H9 (cell line): ENCODE measurements around the gene CDC20. TPM values are rescaled to one million over a fixed set of nuclear protein-coding genes. Genes with fewer than 3 reads are reported as not detected.

ENCODE experiments used
- DNase-seq: peaks from one replicate; pipeline ENCODE4 v3.0.0-alpha.2; 2017
- H2AFZ ChIP-seq: one replicate; pipeline ENCODE4 v1.6.1; 2013; ENCODE audit warnings: mild to moderate bottlenecking, low read length, control low read depth, moderate library complexity
- H2AK5ac ChIP-seq: 2 replicates; pipeline ENCODE4 v1.6.1; 2013; ENCODE audit warnings: low read length, control low read depth, mixed read lengths; ENCODE audit not compliant: insufficient read length
- H2BK120ac ChIP-seq: one replicate; pipeline ENCODE4 v1.6.1; 2013; ENCODE audit warnings: low read depth, mild to moderate bottlenecking, low read length, control low read depth, inconsistent platforms; ENCODE audit not compliant: poor library complexity, severe bottlenecking
- H2BK12ac ChIP-seq: 2 replicates; pipeline ENCODE4 v1.6.1; 2013; ENCODE audit warnings: low read length, control low read depth, mixed read lengths, low read depth; ENCODE audit not compliant: insufficient read length
- H2BK15ac ChIP-seq: 2 replicates; pipeline ENCODE4 v1.6.1; 2013; ENCODE audit warnings: low read depth, low read length, control low read depth
- H2BK20ac ChIP-seq: one replicate; pipeline ENCODE4 v1.6.1; 2013; ENCODE audit warnings: low read depth, mild to moderate bottlenecking, low read length, control low read depth, inconsistent platforms; ENCODE audit not compliant: poor library complexity, severe bottlenecking
- H2BK5ac ChIP-seq: 2 replicates; pipeline ENCODE4 v1.6.1; 2013; ENCODE audit warnings: low read length, control low read depth, mixed read lengths; ENCODE audit not compliant: insufficient read length
- H3K14ac ChIP-seq: 2 replicates; pipeline ENCODE4 v1.6.1; 2013; ENCODE audit warnings: low read length, control low read depth; ENCODE audit not compliant: insufficient read depth
- H3K18ac ChIP-seq: 2 replicates; pipeline ENCODE4 v1.6.1; 2013; ENCODE audit warnings: low read depth, mild to moderate bottlenecking, mixed read lengths, low read length, control low read depth; ENCODE audit not compliant: insufficient read length
- H3K23ac ChIP-seq: 2 replicates; pipeline ENCODE4 v1.6.1; 2013; ENCODE audit warnings: low read length, control low read depth, mixed read lengths, low read depth; ENCODE audit not compliant: insufficient read length
- H3K23me2 ChIP-seq: 2 replicates; pipeline ENCODE4 v1.6.1; 2013; ENCODE audit warnings: low read depth, mild to moderate bottlenecking, mixed read lengths, low read length, control low read depth; ENCODE audit not compliant: insufficient read length, poor library complexity, severe bottlenecking
- H3K27ac ChIP-seq: 2 replicates; pipeline ENCODE4 v1.5.1; 2013; ENCODE audit warnings: low read length, control low read depth, mixed read lengths, low read depth; ENCODE audit not compliant: insufficient read length
- H3K27me3 ChIP-seq: 2 replicates; pipeline ENCODE4 v1.6.1; 2013; ENCODE audit warnings: low read length, control low read depth, inconsistent platforms; ENCODE audit not compliant: insufficient read depth
- H3K4ac ChIP-seq: 2 replicates; pipeline ENCODE4 v1.6.1; 2013; ENCODE audit warnings: low read depth, mild to moderate bottlenecking, control low read depth, inconsistent platforms, low read length, moderate library complexity
- H3K4me1 ChIP-seq: 2 replicates; pipeline ENCODE4 v1.6.1; 2013; ENCODE audit warnings: low read length, control low read depth, inconsistent platforms; ENCODE audit not compliant: insufficient read depth
- H3K4me2 ChIP-seq: 2 replicates; pipeline ENCODE4 v1.6.1; 2013; ENCODE audit warnings: low read length, control low read depth, mixed read lengths; ENCODE audit not compliant: insufficient read length, insufficient read depth
- H3K56ac ChIP-seq: 2 replicates; pipeline ENCODE4 v1.6.1; 2013; ENCODE audit warnings: low read depth, mild to moderate bottlenecking, mixed read lengths, low read length, control low read depth; ENCODE audit not compliant: insufficient read length
- H3K79me1 ChIP-seq: 2 replicates; pipeline ENCODE4 v1.6.1; 2013; ENCODE audit warnings: low read depth, mild to moderate bottlenecking, moderate library complexity, low read length, control low read depth, inconsistent platforms; ENCODE audit not compliant: insufficient read depth, poor library complexity, severe bottlenecking
- H3K79me2 ChIP-seq: 2 replicates; pipeline ENCODE4 v1.6.1; 2013; ENCODE audit warnings: low read length, control low read depth, inconsistent platforms; ENCODE audit not compliant: insufficient read depth
- H3K9ac ChIP-seq: 2 replicates; pipeline ENCODE4 v1.6.1; 2013; ENCODE audit warnings: low read length, control low read depth, mixed read lengths; ENCODE audit not compliant: insufficient read length; ENCODE audit errors: extremely low read depth
- H3K9me3 ChIP-seq: one replicate; pipeline ENCODE4 v1.6.1; 2013; ENCODE audit warnings: low read depth, low read length, inconsistent platforms; ENCODE audit not compliant: control insufficient read depth
- H3T11ph ChIP-seq: one replicate; pipeline ENCODE4 v1.6.1; 2013; ENCODE audit warnings: mild to moderate bottlenecking, low read length, control low read depth, inconsistent platforms
- H4K20me1 ChIP-seq: one replicate; pipeline ENCODE4 v1.6.1; 2013; ENCODE audit not compliant: control insufficient read depth, insufficient read length, insufficient read depth
- H4K5ac ChIP-seq: 2 replicates; pipeline ENCODE4 v1.6.1; 2013; ENCODE audit warnings: low read depth, mild to moderate bottlenecking, mixed read lengths, low read length, control low read depth; ENCODE audit not compliant: insufficient read length
- H4K8ac ChIP-seq: replicated peaks from 2 replicates; pipeline ENCODE4 v1.6.1; 2013; ENCODE audit warnings: low read length, control low read depth, mixed read lengths, low read depth; ENCODE audit not compliant: insufficient read length
- H4K91ac ChIP-seq: 2 replicates; pipeline ENCODE4 v1.6.1; 2013; ENCODE audit warnings: low read depth, mild to moderate bottlenecking, moderate library complexity, mixed read lengths, low read length, control low read depth; ENCODE audit not compliant: insufficient read length
- H3K27ac Mint-ChIP-seq, 3 experiments: 2 replicates in 2 of 3; 3 replicates in 1 of 3; pipeline ENCODE4 v1.8.0; 2020 to 2021; ENCODE audit warnings: mixed read lengths in 3 of 3, mild to moderate bottlenecking in 1 of 3, moderate library complexity in 1 of 3
- H3K27me3 Mint-ChIP-seq: 2 replicates; pipeline ENCODE4 v1.8.0; 2021; ENCODE audit warnings: low read depth, mild to moderate bottlenecking, moderate library complexity, mixed read lengths
- H3K36me3 Mint-ChIP-seq, 3 experiments: 2 replicates in 2 of 3; 3 replicates in 1 of 3; pipeline ENCODE4 v1.8.0; 2020 to 2021; ENCODE audit warnings: low read depth in 3 of 3, mixed read lengths in 3 of 3; ENCODE audit not compliant: insufficient read depth in 1 of 3
- H3K4me1 Mint-ChIP-seq, 2 experiments: 2 replicates each; pipeline ENCODE4 v1.8.0; 2020; ENCODE audit warnings: mixed read lengths in 2 of 2
- H3K4me3 Mint-ChIP-seq, 2 experiments: 2 replicates in 1 of 2; 3 replicates in 1 of 2; pipeline ENCODE4 v1.8.0; 2020 to 2021; ENCODE audit warnings: mild to moderate bottlenecking in 2 of 2, mixed read lengths in 2 of 2, moderate library complexity in 1 of 2
- H3K9me3 Mint-ChIP-seq, 2 experiments: 2 replicates in 1 of 2; 3 replicates in 1 of 2; pipeline ENCODE4 v1.8.0; 2020; ENCODE audit warnings: mild to moderate bottlenecking in 2 of 2, mixed read lengths in 2 of 2, moderate library complexity in 1 of 2
- WGBS: extraction: QIAGEN DNeasy Blood & Tissue Kit; methylation state at CpG from one replicate; pipeline ENCODE4 v1.1.7; 2013; ENCODE audit warnings: missing lambda C conversion rate, low lambda C conversion rate, mixed read lengths; ENCODE audit not compliant: insufficient read length; ENCODE audit errors: extremely low coverage; 5-methylcytosine and 5-hydroxymethylcytosine counted together
- total RNA-seq: library from RNA; stranded (reverse); gene quantifications from 2 replicates; pipeline ENCODE4 v1.2.1, GENCODE V29; 2021
- TF ChIP-seq, protein P1 (sequence below): fragments of 200-600 bp; sonication (generic); conservative IDR thresholded peaks from 3 replicates; pipeline ENCODE4 v1.8.0; 2021; ENCODE audit warnings: antibody characterized with exemption, mild to moderate bottlenecking

CDC20 gene
- total RNA-seq, 1 experiment from 2014 or later: 246 TPM

DNA sequence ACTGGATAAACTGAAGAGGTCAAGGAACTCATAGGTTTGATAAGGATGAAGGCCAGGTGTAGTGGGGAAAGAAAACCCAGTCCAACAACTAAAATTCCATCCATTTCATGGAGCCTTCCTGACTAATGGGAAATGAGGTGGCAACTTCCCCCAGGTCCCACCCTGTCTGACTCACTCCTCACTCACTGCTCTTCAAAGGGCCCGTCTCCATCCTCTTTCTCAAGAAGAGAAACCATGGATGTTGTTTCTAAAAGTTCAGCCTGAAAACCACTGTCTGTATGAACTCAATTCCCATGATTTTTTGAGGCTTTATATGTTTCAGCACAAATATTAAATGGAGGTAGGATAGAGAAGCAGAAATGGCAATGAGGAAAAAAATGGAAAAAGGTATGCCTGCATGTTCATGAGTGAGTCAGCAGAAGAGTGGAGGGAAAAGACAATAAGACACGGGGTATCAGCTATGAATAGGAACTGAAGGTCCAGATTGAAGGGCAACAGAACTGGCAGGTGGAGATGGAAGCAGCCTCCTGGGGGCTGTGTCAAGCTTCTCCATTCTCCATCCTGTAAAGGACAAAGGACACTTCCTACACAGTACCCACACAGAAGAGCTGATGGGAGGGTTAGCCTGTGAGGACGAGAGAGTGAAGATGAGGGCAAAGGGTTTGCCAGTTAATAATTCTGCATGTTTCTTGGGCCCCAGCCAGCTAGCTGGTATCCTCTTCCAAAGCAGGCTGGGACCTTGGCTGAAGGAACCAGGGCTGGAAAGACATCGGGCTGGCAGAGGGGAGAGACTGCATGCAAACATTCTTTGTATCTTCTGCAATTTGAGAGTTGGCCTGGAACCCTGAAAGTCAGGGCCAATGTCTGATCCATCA is 14.5 kb downstream of the CDC20 start:
- Mint-ChIP-seq H3K27ac (no peak overlapping the region), H3K4me1 (peaks cover 8% of the 10 kb centered on the region in 2 experiments), H3K4me3 (no peak overlapping the region), H3K9me3 (no peaks in the 10 kb centered on the region), H3K36me3 (no peaks in the 10 kb centered on the region), H3K27me3 (no peaks in the 10 kb centered on the region)
- Histone ChIP-seq H2BK12ac (no peak overlapping the region), H4K8ac (no peak overlapping the region), H3K4me2 (no peak overlapping the region), H4K20me1 (no peaks in the 10 kb centered on the region), H3K9ac (no peak overlapping the region), H3K56ac (no peak overlapping the region), H2AK5ac (no peak overlapping the region), H3K4me1 (no peaks in the 10 kb centered on the region; the same call in 1 of the 2 replicates), H3T11ph (no peak overlapping the region), H3K4ac (no peak overlapping the region), H3K23ac (no peak overlapping the region), H2BK5ac (no peak overlapping the region), H2BK120ac (no peak overlapping the region), H3K9me3 (no peaks in the 10 kb centered on the region), H3K23me2 (peaks cover 6% of the 10 kb centered on the region), H3K27me3 (no peaks in the 10 kb centered on the region), H2AFZ (no peak overlapping the region), H3K14ac (no peak overlapping the region; the same call in 1 of the 2 replicates), H4K5ac (no peak overlapping the region), H2BK20ac (no peak overlapping the region), H3K79me2 (no peaks in the 10 kb centered on the region), H3K27ac (no peak overlapping the region), H2BK15ac (no peak overlapping the region), H3K18ac (no peak overlapping the region), H4K91ac (no peak overlapping the region), H3K79me1 (no peaks in the 10 kb centered on the region)
- WGBS: no CpG with 5 or more reads among the region's 4 CpGs
- no peak for DNase-seq
- TF ChIP-seq, protein P1, sequence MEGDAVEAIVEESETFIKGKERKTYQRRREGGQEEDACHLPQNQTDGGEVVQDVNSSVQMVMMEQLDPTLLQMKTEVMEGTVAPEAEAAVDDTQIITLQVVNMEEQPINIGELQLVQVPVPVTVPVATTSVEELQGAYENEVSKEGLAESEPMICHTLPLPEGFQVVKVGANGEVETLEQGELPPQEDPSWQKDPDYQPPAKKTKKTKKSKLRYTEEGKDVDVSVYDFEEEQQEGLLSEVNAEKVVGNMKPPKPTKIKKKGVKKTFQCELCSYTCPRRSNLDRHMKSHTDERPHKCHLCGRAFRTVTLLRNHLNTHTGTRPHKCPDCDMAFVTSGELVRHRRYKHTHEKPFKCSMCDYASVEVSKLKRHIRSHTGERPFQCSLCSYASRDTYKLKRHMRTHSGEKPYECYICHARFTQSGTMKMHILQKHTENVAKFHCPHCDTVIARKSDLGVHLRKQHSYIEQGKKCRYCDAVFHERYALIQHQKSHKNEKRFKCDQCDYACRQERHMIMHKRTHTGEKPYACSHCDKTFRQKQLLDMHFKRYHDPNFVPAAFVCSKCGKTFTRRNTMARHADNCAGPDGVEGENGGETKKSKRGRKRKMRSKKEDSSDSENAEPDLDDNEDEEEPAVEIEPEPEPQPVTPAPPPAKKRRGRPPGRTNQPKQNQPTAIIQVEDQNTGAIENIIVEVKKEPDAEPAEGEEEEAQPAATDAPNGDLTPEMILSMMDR: no peak
